CD14-positive monocyte (primary cell): ENCODE data around the gene IVL. TPM values are rescaled to one million over a fixed set of nuclear protein-coding genes. Genes with fewer than 3 reads are reported as not detected.

ENCODE experiments used
- DNase-seq, 3 donors: peaks; one replicate each; pipeline ENCODE4 v3.0.0-alpha.2; 2011 to 2022
- H2AFZ ChIP-seq: 2 replicates; pipeline ENCODE4 v1.6.0; 2012; ENCODE audit warnings: mild to moderate bottlenecking, low read depth, low read length, inconsistent platforms; ENCODE audit not compliant: insufficient read depth, poor library complexity, severe bottlenecking
- H3K27ac ChIP-seq, 2 donors: 1 replicate in 1 of 2; 2 replicates in 1 of 2; pipeline ENCODE4 v1.5.1; 2012 to 2013; ENCODE audit warnings: low read length in 2 of 2, control low read depth in 1 of 2, inconsistent platforms in 1 of 2, low read depth in 1 of 2, mild to moderate bottlenecking in 1 of 2
- H3K27me3 ChIP-seq, 2 donors: one replicate each; pipeline versions ENCODE4 v1.6.0 to v1.6.1; 2011 to 2013; ENCODE audit warnings: low read length in 2 of 2; ENCODE audit not compliant: control insufficient read depth in 2 of 2, insufficient read depth in 2 of 2
- H3K36me3 ChIP-seq, 2 donors: replicated peaks in 1 of 2; 1 replicate in 1 of 2; 2 replicates in 1 of 2; pipeline versions ENCODE4 v1.5.1 to v1.6.1; 2012 to 2013; ENCODE audit warnings: low read length in 2 of 2, control low read depth in 1 of 2, inconsistent platforms in 1 of 2, mild to moderate bottlenecking in 1 of 2; ENCODE audit not compliant: insufficient read depth in 2 of 2, control insufficient read depth in 1 of 2
- H3K4me1 ChIP-seq, 2 donors: 1 replicate in 1 of 2; 2 replicates in 1 of 2; pipeline versions ENCODE4 v1.5.1 to v1.6.1; 2012 to 2013; ENCODE audit warnings: low read length in 2 of 2, control low read depth in 1 of 2, inconsistent platforms in 1 of 2, mild to moderate bottlenecking in 1 of 2, moderate library complexity in 1 of 2; ENCODE audit not compliant: insufficient read depth in 2 of 2, control insufficient read depth in 1 of 2
- H3K4me2 ChIP-seq: replicated peaks from 2 replicates; pipeline ENCODE3; 2012; ENCODE audit warnings: low read length, moderate library complexity, mild to moderate bottlenecking; ENCODE audit not compliant: poor library complexity, severe bottlenecking; ENCODE audit errors: extremely low read depth
- H3K4me3 ChIP-seq, 3 experiments: fragments of 200-600 bp in 1 of 3; sonication (generic) in 1 of 3; replicated peaks in 1 of 3; 1 replicate in 2 of 3; 2 replicates in 1 of 3; pipeline ENCODE4 v1.5.1; 2011 to 2013; ENCODE audit warnings: low read length in 3 of 3, mild to moderate bottlenecking in 3 of 3, control low read depth in 2 of 3, low read depth in 2 of 3, inconsistent platforms in 1 of 3, moderate library complexity in 1 of 3
- H3K79me2 ChIP-seq: 2 replicates; pipeline ENCODE4 v1.6.0; 2012; ENCODE audit warnings: mild to moderate bottlenecking, control low read depth, inconsistent platforms, low read length, moderate library complexity; ENCODE audit not compliant: insufficient read depth
- H3K9ac ChIP-seq: 2 replicates; pipeline ENCODE4 v1.6.0; 2017; ENCODE audit warnings: low read length, mild to moderate bottlenecking; ENCODE audit not compliant: insufficient read depth, poor library complexity, severe bottlenecking
- H3K9me3 ChIP-seq, 2 donors: replicated peaks in 1 of 2; 1 replicate in 1 of 2; 2 replicates in 1 of 2; pipeline versions ENCODE4 v1.5.1 to v1.6.1; 2012 to 2013; ENCODE audit warnings: low read length in 2 of 2, control low read depth in 1 of 2; ENCODE audit not compliant: control insufficient read depth in 1 of 2, insufficient read depth in 1 of 2
- H4K20me1 ChIP-seq: 2 replicates; pipeline ENCODE4 v1.6.0; 2012; ENCODE audit warnings: mild to moderate bottlenecking, low read length, control low read depth, moderate library complexity; ENCODE audit not compliant: insufficient read depth
- H3K27ac Mint-ChIP-seq, 7 donors: one replicate each; pipeline ENCODE4 v1.8.0; 2020; ENCODE audit warnings: mild to moderate bottlenecking in 7 of 7, mixed read lengths in 7 of 7, moderate library complexity in 6 of 7, inconsistent platforms in 2 of 7
- H3K27me3 Mint-ChIP-seq, 3 donors: one replicate each; pipeline ENCODE4 v1.8.0; 2021 to 2022; ENCODE audit warnings: low read depth in 3 of 3, mild to moderate bottlenecking in 3 of 3, mixed read lengths in 3 of 3, moderate library complexity in 3 of 3, inconsistent platforms in 1 of 3
- H3K36me3 Mint-ChIP-seq, 2 donors: one replicate each; pipeline ENCODE4 v1.8.0; 2020; ENCODE audit warnings: mixed read lengths in 2 of 2, inconsistent platforms in 1 of 2, mild to moderate bottlenecking in 1 of 2
- H3K4me1 Mint-ChIP-seq: one replicate; pipeline ENCODE4 v1.8.0; 2020; ENCODE audit warnings: mild to moderate bottlenecking, mixed read lengths
- H3K4me3 Mint-ChIP-seq, 2 donors: one replicate each; pipeline ENCODE4 v1.8.0; 2020; ENCODE audit warnings: mild to moderate bottlenecking in 2 of 2, mixed read lengths in 2 of 2, moderate library complexity in 1 of 2
- H3K9me3 Mint-ChIP-seq, 7 donors: one replicate each; pipeline ENCODE4 v1.8.0; 2020 to 2022; ENCODE audit warnings: mixed read lengths in 7 of 7, mild to moderate bottlenecking in 6 of 7, moderate library complexity in 6 of 7, inconsistent platforms in 2 of 7
- WGBS: methylation state at CpG from one replicate; pipeline ENCODE4 v1.1.5; 2013; ENCODE audit warnings: missing lambda C conversion rate; ENCODE audit not compliant: insufficient coverage; 5-methylcytosine and 5-hydroxymethylcytosine counted together
- intact Hi-C, 2 donors: fragments of 100-400 bp; cut with micrococcal nuclease; formaldehyde crosslinking; loops; one replicate each; pipeline versions ENCODE4 v1.15.0 to v1.15.1; 2023
- polyA plus RNA-seq, 3 donors: library from polyadenylated mRNA; depleted of rRNA in 1 of 3; unstranded in 2 of 3; stranded (reverse) in 1 of 3; fragments of 300-500 nt in 2 of 3; fragments of >200 nt in 1 of 3; fragmentation: Illumina TruSeq in 2 of 3; gene quantifications; 1 replicate in 2 of 3; 2 replicates in 1 of 3; pipeline ENCODE4 v1.2.3, GENCODE V29; 2012 to 2021
- TF ChIP-seq, protein P1 (sequence below): fragments of 200-600 bp; IDR thresholded peaks from one replicate; pipeline ENCODE4 v1.8.0; 2022; ENCODE audit warnings: antibody characterized with exemption, mild to moderate bottlenecking

Gene IVL
- polyA plus RNA-seq, 3 donors: not detected

- Histone ChIP-seq H3K79me2 (no peaks in the 10 kb centered on the region), H3K27me3 (no peaks in the 10 kb centered on the region), H4K20me1 (no peaks in the 10 kb centered on the region), H3K4me2 (no peak overlapping the region), H3K9me3 (no peaks in the 10 kb centered on the region), H2AFZ (no peak overlapping the region), H3K36me3 (no peaks in the 10 kb centered on the region), H3K4me1 (no peaks in the 10 kb centered on the region), H3K27ac (no peak overlapping the region), H3K9ac (no peak overlapping the region), H3K4me3 (no peak overlapping the region)
- Mint-ChIP-seq H3K4me3 (no peak overlapping the region), H3K4me1 (no peaks in the 10 kb centered on the region), H3K36me3 (no peaks in the 10 kb centered on the region), H3K27me3 (peaks cover 7 to 18% (median 8%) of the 10 kb centered on the region in 3 donors), H3K27ac (no peak overlapping the region), H3K9me3 (peaks cover 0 to 3% (median 0%) of the 10 kb centered on the region in 7 donors)
- DNase-seq: no peak
- WGBS: no CpG with 5 or more reads among the region's 2 CpGs
- intact Hi-C loops: no loop called here
- TF ChIP-seq, protein P1, sequence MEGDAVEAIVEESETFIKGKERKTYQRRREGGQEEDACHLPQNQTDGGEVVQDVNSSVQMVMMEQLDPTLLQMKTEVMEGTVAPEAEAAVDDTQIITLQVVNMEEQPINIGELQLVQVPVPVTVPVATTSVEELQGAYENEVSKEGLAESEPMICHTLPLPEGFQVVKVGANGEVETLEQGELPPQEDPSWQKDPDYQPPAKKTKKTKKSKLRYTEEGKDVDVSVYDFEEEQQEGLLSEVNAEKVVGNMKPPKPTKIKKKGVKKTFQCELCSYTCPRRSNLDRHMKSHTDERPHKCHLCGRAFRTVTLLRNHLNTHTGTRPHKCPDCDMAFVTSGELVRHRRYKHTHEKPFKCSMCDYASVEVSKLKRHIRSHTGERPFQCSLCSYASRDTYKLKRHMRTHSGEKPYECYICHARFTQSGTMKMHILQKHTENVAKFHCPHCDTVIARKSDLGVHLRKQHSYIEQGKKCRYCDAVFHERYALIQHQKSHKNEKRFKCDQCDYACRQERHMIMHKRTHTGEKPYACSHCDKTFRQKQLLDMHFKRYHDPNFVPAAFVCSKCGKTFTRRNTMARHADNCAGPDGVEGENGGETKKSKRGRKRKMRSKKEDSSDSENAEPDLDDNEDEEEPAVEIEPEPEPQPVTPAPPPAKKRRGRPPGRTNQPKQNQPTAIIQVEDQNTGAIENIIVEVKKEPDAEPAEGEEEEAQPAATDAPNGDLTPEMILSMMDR: no peak
Measured at GRCh38 chr1:152899883-152900282, 8.5 kb upstream of the IVL start.

DNA sequence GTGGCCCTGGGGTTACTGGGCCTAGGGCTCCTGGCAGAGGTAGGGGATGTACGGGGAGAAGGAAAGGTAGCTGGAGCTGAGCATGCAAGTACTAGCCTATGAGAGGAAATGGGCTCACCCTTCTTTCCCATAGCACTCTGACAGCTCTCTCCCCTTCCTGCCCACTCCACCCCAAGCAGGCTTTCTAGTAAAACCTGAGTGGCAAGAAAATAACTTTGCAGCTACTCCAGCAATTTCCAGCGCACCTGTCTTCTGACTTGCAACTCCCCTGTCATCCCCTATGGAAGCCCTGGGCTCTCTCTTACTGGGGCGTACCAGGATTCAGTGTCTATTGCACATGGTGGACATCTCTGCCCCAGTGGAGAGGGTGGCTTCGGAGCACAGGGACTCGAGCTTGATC lies 6.7 kb upstream of the IVL start:
- TF ChIP-seq, protein P1: no peak
- Mint-ChIP-seq H3K4me3 (no peak overlapping the region), H3K4me1 (no peaks in the 10 kb centered on the region), H3K27me3 (peaks cover 11 to 19% (median 12%) of the 10 kb centered on the region in 3 donors), H3K36me3 (no peaks in the 10 kb centered on the region), H3K9me3 (no peaks in the 10 kb centered on the region), H3K27ac (no peak overlapping the region)
- H4K20me1 ChIP-seq: no peaks in the 10 kb centered on the region
- H3K36me3 ChIP-seq: no peaks in the 10 kb centered on the region
- 92% methylated on average over 4 of the region's 5 CpGs for WGBS
- intact Hi-C loops: no loop called here
- DNase-seq: no peak
- H3K4me3 ChIP-seq: no peak overlapping the region
- H3K4me2 ChIP-seq: no peak overlapping the region
- H3K27ac ChIP-seq: no peak overlapping the region
- no peak overlapping the region for H3K9ac ChIP-seq
- H3K79me2 ChIP-seq: no peaks in the 10 kb centered on the region
- no peaks in the 10 kb centered on the region for H3K9me3 ChIP-seq
- no peaks in the 10 kb centered on the region for H3K4me1 ChIP-seq
- H3K27me3 ChIP-seq: no peaks in the 10 kb centered on the region
- no peak overlapping the region for H2AFZ ChIP-seq
